KOPT-K1 (cell line): ENCODE measurements around the gene CDHR4.

Source experiments
- H3K27ac ChIP-seq: fragments of 200-600 bp; sonication (generic); 2 replicates; pipeline ENCODE4 v1.5.1; 2016; ENCODE audit warnings: antibody characterized with exemption, mild to moderate bottlenecking, low read depth, low read length; ENCODE audit not compliant: poor library complexity, severe bottlenecking
- H3K36me3 ChIP-seq: fragments of 200-600 bp; sonication (generic); 2 replicates; pipeline ENCODE4 v1.5.1; 2017; ENCODE audit warnings: antibody characterized with exemption, mild to moderate bottlenecking, low read length, moderate library complexity; ENCODE audit not compliant: insufficient read depth
- H3K9me3 ChIP-seq: fragments of 200-600 bp; sonication (generic); 2 replicates; pipeline ENCODE4 v1.5.1; 2017; ENCODE audit warnings: antibody characterized with exemption, low read length, mild to moderate bottlenecking; ENCODE audit not compliant: insufficient read depth, poor library complexity, severe bottlenecking

Gene CDHR4

DNA sequence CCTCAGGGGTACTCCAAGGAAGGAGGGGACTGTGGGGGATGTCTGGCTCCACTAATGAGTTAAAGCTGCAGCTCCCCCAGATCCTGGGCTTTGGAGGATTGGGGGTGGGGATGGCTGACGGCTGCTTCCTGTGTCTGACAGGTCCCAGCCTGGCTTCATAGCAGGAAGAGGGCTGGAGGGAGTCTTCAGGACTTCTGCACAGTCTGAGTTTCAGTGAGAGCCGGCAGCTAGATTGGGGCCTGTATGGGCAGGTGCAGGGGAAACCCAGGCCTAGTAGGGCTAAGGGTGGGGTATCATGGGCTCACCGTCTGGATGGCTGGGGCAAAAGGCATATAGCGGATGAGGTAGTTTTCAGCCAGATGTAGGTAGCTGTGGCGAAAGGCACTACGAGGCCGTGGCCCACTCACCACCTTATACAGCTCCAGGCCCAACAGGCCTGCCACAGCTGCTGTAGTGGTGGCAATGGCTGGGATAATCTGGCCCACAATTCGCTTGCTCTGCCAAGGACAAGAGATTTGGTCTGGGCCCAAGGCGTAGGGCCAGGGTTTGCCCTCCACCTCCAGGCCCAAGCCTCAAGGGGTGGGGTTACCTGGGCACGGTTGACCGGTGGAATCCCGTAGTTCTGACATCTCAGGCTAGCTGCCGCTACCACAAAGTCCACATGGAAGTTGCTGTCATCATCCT lies 7.9 kb upstream of the CDHR4 start:
- H3K27ac ChIP-seq, result peak overlapping the region; percentile 96
- no peaks in the 10 kb centered on the region for H3K9me3 ChIP-seq
- H3K36me3 ChIP-seq, result peaks cover 37% of the 10 kb centered on the region; the same call in 1 of the 2 replicates

- Histone ChIP-seq H3K36me3 (peaks cover 29% of the 10 kb centered on the region; the same call in 1 of the 2 replicates), H3K27ac (peak overlapping the region; percentile 96), H3K9me3 (no peaks in the 10 kb centered on the region)
Observed at GRCh38 chr3:49806850-49807249, 7.2 kb upstream of the CDHR4 start.

GRCh38 chr3:49805897-49806701 lies 6.4 kb upstream of the CDHR4 start:
- peaks cover 22% of the 10 kb centered on the region; the same call in 1 of the 2 replicates for H3K36me3 ChIP-seq
- H3K27ac ChIP-seq, result peak overlapping the region; percentile 96
- no peaks in the 10 kb centered on the region for H3K9me3 ChIP-seq

DNA sequence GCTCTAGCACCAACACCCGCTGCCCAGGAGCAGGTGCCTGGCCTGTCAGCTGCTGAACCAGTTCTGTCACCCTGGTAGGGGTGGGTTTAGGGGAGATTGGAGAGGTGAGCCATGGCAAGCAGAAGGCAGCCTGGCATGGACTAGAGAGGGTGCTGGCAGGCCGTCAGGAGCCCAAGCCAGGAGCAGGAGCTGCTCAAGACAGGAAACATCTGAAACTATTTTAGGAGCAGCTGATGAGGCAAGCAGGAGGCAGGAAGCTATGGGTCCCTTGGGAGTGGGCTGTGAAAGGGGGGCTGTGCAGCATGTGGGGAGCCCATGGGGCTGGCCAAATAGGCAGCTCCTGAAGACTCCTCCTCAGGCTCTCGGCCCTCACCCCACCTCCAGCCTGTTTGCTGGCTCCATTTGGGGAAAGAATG lies 5.7 kb upstream of the CDHR4 start:
- H3K27ac ChIP-seq, result peak overlapping the region; percentile 96
- H3K9me3 ChIP-seq, result no peaks in the 10 kb centered on the region
- H3K36me3 ChIP-seq, result peaks cover 17% of the 10 kb centered on the region; the same call in 1 of the 2 replicates

GRCh38 chr3:49804141-49805041 lies 4.7 kb upstream of the CDHR4 start:
- Histone ChIP-seq H3K27ac (peak overlapping the region; percentile 96), H3K36me3 (peaks cover 7% of the 10 kb centered on the region; the same call in 1 of the 2 replicates)

DNA sequence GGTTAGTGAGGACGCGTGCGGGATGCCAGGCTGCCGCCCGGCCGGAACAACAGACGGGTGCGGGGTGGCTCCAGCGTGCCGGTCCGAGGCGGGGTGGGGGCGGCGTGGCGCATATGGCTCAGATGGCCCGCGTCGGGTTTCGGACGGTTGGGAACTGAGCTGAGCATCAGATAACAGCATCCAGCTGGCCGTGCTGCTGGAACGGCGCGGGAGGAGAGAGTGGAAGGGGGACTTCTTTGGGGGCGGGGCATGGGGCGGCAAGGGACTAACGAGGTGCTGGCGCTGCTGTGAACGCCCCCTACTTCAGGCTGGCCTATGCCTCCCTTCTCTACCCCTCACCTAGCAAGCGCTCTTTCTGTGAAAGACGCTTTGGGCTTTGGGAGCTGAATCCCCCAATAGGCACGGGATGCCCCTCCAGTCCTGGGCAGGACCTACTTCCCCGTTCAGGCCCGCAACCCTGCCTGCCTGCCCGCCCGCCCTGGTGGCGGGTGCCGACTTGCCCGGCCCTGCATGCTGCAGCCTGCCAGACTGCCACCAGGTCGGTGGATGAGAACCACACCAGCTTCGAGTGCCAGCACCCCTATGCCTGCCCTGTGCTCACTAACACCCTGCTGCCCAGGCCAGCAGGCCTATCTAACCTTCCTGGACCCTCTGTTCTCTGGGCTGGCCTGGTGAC lies 3.9 kb upstream of the CDHR4 start:
- Histone ChIP-seq H3K9me3 (no peaks in the 10 kb centered on the region), H3K27ac (peak overlapping the region; percentile 96), H3K36me3 (no peaks in the 10 kb centered on the region)

More at GRCh38 chr3:49804141-49805041, 4.7 kb upstream of the CDHR4 start:
- no peaks in the 10 kb centered on the region for H3K9me3 ChIP-seq

GRCh38 chr3:49802719-49803464 lies 3.2 kb upstream of the CDHR4 start, which contains the start of gene INKA1:
Gene INKA1, plus strand, starts transcription at chr3:49803261. Its CDS starts 132 bp downstream, at chr3:49803393.
- H3K9me3 ChIP-seq, result no peaks in the 10 kb centered on the region
- peak within 1 kb of the TSS; percentile 96 for H3K27ac ChIP-seq

DNA sequence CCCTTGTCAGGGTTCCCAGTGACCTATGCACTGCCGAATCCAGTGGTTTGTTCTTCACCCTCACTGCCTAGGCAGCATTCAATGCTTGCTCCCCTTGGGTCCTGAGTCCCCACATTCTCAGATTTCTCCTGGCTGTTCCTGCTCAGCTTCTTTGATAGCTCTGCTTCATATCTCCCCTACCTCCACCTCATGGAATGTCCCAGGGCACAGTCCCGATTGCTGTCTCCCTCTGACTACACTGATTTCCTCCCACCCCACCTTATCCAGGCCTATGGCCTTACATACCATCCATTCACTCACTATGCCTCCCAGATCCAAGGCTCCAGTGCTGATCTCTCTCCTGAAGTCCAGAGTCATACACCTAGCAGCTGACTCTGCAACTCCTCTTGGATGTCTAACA lies 1.5 kb upstream of the CDHR4 start:
- no peaks in the 10 kb centered on the region for H3K36me3 ChIP-seq
- H3K9me3 ChIP-seq, result no peaks in the 10 kb centered on the region
- no peak overlapping the region for H3K27ac ChIP-seq

More at GRCh38 chr3:49802719-49803464, 3.2 kb upstream of the CDHR4 start, which contains the start of gene INKA1:
- no peaks in the 10 kb centered on the region for H3K36me3 ChIP-seq

DNA sequence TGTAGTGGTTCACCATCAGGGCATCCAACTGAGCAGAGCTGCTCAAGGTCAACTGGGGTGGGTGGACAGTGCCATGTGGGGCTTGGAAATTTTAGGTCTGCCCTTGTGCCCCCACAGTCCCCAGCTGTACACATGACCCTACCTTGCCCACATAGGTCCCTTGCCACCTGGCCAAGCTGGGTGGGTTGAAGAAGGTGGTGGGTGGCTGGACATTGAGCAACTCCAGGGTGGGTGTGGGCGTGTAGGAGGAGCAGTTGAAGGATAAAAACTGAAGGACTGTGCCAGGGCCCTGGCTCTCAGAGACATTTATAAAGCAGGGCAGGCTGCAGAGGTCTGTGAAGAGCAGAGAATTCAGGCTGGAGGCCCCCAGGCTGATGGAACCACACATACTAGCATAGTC lies 568 bp downstream of the CDHR4 start:
- H3K27ac ChIP-seq, result no peak overlapping the region

GRCh38 chr3:49794926-49795905 lies 4.5 kb downstream of the CDHR4 start:
- H3K9me3 ChIP-seq, result no peaks in the 10 kb centered on the region
- no peaks in the 10 kb centered on the region for H3K36me3 ChIP-seq
- no peak overlapping the region for H3K27ac ChIP-seq

More for the DNA sequence above, 568 bp downstream of the CDHR4 start:
- Histone ChIP-seq H3K36me3 (no peaks in the 10 kb centered on the region), H3K9me3 (no peaks in the 10 kb centered on the region)

DNA sequence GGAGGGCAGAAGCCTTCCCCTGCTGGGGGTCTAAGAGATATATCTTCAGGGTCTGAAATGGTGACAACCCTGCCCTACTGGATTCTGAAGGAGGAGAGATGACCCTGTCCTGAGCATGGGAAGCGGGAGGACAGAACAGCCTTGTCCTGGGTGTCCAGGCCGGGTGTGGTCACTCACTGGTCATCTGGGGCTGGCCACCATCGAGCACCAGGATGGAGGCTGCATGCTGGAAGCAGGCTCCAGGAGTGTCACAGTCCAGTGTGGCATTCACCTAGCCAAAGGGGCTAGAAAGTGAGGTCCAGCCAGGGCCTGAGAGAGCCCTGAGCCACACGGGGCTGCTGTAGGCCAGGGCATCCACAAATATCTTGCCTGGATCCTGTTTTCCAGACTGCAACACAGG lies 5.2 kb downstream of the CDHR4 start:
- no peaks in the 10 kb centered on the region for H3K9me3 ChIP-seq
- no peaks in the 10 kb centered on the region for H3K36me3 ChIP-seq
- no peak overlapping the region for H3K27ac ChIP-seq

DNA sequence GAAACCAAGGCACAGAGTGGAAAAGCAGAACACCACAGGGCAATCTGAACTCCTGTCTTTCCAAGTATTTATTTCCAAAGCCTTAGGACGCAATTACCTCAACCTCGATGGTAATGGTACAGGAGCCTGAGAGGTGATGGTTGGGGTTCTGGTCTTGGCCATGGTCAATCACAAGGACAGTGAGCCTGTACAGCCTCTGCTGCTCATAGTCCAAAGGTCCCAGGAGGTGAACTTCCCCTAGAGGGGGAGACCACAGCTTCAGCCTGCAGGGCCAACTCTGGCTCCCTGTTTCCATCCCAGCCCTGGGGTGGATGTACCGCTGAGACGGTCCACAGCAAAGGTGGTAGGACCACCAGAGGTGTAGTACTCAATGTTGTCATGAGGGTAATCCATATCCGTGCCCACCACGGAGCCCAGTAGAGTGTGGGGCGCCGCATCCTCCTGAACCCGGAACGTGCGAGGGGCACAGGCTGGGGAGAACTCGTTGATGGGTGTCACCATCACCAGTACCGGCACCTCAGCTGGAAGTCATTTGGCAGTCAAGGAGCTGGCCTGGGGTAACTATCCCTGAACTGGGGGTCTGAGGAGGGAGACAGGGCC lies 6.1 kb downstream of the CDHR4 start:
- Histone ChIP-seq H3K36me3 (no peaks in the 10 kb centered on the region), H3K9me3 (no peaks in the 10 kb centered on the region), H3K27ac (no peak overlapping the region)
